ENCODE data around the gene SNX6. TPM values are rescaled to one million over a fixed set of nuclear protein-coding genes. Genes with fewer than 3 reads are reported as not detected.

SNX6 gene
- total and polyA plus RNA-seq, 9 of the 15 experiments (the other 6 are each of a cell fraction or from before 2014, with no cell fraction given), result 34.6 to 111 (median 57.5) TPM

DNA sequence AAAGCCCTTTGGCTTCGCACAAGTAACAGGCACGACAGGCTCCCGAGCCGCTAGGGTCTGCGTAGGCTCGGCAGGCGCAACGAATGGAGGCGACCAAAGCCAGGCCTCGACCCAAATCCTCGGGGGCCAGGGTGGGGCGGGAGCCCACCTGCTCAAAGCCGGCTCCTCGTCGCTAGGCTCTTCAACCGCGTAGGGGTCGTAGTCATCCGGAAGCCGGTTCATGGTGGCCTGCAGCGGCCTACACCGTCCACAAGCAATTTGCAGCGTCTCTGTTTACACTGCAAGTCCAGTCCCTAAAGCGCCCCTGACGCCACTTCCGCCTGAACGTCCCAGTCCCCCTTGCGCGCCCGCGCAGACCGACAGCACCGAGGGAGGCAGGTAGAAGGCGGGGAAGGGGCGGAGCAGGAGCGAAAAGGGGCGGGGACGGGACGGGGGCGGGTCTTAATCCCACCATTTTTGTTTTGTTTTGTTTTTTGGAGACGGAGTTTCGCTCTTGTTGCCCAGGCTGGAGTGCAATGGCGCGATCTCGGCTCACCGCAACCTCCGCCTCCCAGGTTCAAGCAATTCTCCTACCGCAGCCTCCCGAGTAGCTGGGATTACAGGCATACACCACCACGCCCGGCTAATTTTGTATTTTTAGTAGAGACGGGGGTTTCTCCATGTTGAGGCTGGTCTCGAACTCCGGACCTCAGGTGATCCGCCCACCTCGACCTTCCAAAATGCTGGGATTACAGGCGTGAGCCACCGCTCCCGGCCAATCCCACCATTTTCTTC, 90.4 kb downstream of the SNX6 start, which contains the start of gene EAPP (continued):
- TF ChIP-seq, protein P1, sequence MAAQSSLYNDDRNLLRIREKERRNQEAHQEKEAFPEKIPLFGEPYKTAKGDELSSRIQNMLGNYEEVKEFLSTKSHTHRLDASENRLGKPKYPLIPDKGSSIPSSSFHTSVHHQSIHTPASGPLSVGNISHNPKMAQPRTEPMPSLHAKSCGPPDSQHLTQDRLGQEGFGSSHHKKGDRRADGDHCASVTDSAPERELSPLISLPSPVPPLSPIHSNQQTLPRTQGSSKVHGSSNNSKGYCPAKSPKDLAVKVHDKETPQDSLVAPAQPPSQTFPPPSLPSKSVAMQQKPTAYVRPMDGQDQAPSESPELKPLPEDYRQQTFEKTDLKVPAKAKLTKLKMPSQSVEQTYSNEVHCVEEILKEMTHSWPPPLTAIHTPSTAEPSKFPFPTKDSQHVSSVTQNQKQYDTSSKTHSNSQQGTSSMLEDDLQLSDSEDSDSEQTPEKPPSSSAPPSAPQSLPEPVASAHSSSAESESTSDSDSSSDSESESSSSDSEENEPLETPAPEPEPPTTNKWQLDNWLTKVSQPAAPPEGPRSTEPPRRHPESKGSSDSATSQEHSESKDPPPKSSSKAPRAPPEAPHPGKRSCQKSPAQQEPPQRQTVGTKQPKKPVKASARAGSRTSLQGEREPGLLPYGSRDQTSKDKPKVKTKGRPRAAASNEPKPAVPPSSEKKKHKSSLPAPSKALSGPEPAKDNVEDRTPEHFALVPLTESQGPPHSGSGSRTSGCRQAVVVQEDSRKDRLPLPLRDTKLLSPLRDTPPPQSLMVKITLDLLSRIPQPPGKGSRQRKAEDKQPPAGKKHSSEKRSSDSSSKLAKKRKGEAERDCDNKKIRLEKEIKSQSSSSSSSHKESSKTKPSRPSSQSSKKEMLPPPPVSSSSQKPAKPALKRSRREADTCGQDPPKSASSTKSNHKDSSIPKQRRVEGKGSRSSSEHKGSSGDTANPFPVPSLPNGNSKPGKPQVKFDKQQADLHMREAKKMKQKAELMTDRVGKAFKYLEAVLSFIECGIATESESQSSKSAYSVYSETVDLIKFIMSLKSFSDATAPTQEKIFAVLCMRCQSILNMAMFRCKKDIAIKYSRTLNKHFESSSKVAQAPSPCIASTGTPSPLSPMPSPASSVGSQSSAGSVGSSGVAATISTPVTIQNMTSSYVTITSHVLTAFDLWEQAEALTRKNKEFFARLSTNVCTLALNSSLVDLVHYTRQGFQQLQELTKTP (IDR thresholded peaks at IDR 0.05; ENCODE audit: low read depth in 1 of 2, partially characterized antibody in 2 of 2), result no peak
- no peak for TF ChIP-seq ZNF76 (CRISPR knock-in tag; IDR thresholded peaks at IDR 0.05; ENCODE audit: borderline replicate concordance)
- TF ChIP-seq, protein P2, sequence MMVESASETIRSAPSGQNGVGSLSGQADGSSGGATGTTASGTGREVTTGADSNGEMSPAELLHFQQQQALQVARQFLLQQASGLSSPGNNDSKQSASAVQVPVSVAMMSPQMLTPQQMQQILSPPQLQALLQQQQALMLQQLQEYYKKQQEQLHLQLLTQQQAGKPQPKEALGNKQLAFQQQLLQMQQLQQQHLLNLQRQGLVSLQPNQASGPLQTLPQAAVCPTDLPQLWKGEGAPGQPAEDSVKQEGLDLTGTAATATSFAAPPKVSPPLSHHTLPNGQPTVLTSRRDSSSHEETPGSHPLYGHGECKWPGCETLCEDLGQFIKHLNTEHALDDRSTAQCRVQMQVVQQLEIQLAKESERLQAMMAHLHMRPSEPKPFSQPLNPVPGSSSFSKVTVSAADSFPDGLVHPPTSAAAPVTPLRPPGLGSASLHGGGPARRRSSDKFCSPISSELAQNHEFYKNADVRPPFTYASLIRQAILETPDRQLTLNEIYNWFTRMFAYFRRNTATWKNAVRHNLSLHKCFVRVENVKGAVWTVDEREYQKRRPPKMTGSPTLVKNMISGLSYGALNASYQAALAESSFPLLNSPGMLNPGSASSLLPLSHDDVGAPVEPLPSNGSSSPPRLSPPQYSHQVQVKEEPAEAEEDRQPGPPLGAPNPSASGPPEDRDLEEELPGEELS (CRISPR knock-in tag; IDR thresholded peaks at IDR 0.05; ENCODE audit: borderline replicate concordance), result peak; percentile 38; the same call in 1 of the 2 replicates
- no peak for TF ChIP-seq ZFP1 (CRISPR knock-in tag; IDR thresholded peaks at IDR 0.05)
- TF ChIP-seq CBX3 (IDR thresholded peaks at IDR 0.05; ENCODE audit: borderline replicate concordance in 1 of 2, low read length in 2 of 2), result 0 out of 3 replicates have a peak, but pooled peaks of 1 of the 2 experiments have one; percentile 22
- no peak for TF ChIP-seq PRMT5 (CRISPR knock-in tag; IDR thresholded peaks at IDR 0.05)
- TF ChIP-seq ETS2 (tag; IDR thresholded peaks at IDR 0.05; ENCODE audit: borderline replicate concordance, poor library complexity, severe bottlenecking), result no peak
- no peak for TF ChIP-seq LEF1 (IDR thresholded peaks at IDR 0.05)
- no peak for TF ChIP-seq HEY1 (CRISPR knock-in tag; IDR thresholded peaks at IDR 0.05; ENCODE audit: borderline replicate concordance)
- no peak for TF ChIP-seq NFE2L1 (tag; IDR thresholded peaks at IDR 0.05; ENCODE audit: borderline replicate concordance, low read depth)
- no peak for TF ChIP-seq NEUROD1 (IDR thresholded peaks at IDR 0.05; ENCODE audit: borderline replicate concordance, low read depth, low read length, partially characterized antibody)
- TF ChIP-seq, protein P3, sequence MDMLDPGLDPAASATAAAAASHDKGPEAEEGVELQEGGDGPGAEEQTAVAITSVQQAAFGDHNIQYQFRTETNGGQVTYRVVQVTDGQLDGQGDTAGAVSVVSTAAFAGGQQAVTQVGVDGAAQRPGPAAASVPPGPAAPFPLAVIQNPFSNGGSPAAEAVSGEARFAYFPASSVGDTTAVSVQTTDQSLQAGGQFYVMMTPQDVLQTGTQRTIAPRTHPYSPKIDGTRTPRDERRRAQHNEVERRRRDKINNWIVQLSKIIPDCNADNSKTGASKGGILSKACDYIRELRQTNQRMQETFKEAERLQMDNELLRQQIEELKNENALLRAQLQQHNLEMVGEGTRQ (CRISPR knock-in tag; IDR thresholded peaks at IDR 0.05), result no peak
- TF ChIP-seq, protein P4, sequence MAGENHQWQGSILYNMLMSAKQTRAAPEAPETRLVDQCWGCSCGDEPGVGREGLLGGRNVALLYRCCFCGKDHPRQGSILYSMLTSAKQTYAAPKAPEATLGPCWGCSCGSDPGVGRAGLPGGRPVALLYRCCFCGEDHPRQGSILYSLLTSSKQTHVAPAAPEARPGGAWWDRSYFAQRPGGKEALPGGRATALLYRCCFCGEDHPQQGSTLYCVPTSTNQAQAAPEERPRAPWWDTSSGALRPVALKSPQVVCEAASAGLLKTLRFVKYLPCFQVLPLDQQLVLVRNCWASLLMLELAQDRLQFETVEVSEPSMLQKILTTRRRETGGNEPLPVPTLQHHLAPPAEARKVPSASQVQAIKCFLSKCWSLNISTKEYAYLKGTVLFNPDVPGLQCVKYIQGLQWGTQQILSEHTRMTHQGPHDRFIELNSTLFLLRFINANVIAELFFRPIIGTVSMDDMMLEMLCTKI (IDR thresholded peaks at IDR 0.05; ENCODE audit: partially characterized antibody), result no peak
- no peak for TF ChIP-seq SNIP1 (IDR thresholded peaks at IDR 0.05; ENCODE audit: low read depth)
- TF ChIP-seq ZFP30 (CRISPR knock-in tag; IDR thresholded peaks at IDR 0.05; ENCODE audit: borderline replicate concordance), result no peak
- TF ChIP-seq ELF1 (tag; IDR thresholded peaks at IDR 0.05), result peak; percentile 79
- no peak for TF ChIP-seq ZNF174 (CRISPR knock-in tag; IDR thresholded peaks at IDR 0.05)
- no peak for TF ChIP-seq IRF2 (CRISPR knock-in tag; IDR thresholded peaks at IDR 0.05)
- TF ChIP-seq PHF8 (IDR thresholded peaks at IDR 0.05; ENCODE audit: borderline replicate concordance, low read length), result peak; percentile 92

Measured in K562 (cell line).